Smooth muscle cell (in vitro differentiated cells): ENCODE measurements around the gene RASA4. TPM values are rescaled to one million over a fixed set of nuclear protein-coding genes. Genes with fewer than 3 reads are reported as not detected.
"Not testable (repeated sequence)": the region's sequence is repeated elsewhere in the genome, so short reads cannot be mapped to it uniquely, and the experiment has no call there.

Experiments
- DNase-seq: peaks from one replicate; lab custom pipeline; 2025; ENCODE audit not compliant: unreplicated experiment; lab: John Stamatoyannopoulos, UW
- H2AFZ ChIP-seq: fragments of 200-600 bp; sonication (generic); 2 replicates; pipeline ENCODE4 v1.6.0; 2016; ENCODE audit warnings: antibody characterized with exemption, low read depth, mild to moderate bottlenecking
- H3F3A ChIP-seq: fragments of 200-600 bp; sonication (generic); 2 replicates; pipeline ENCODE4 v1.6.0; 2017; ENCODE audit warnings: antibody characterized with exemption, low read depth
- H3K27ac ChIP-seq: fragments of 200-600 bp; sonication (generic); 2 replicates; pipeline ENCODE4 v1.5.1; 2016; ENCODE audit warnings: low read depth, mild to moderate bottlenecking
- H3K27me3 ChIP-seq: fragments of 200-600 bp; sonication (generic); 2 replicates; pipeline ENCODE4 v1.6.1; 2016; ENCODE audit warnings: low read depth, mild to moderate bottlenecking
- H3K36me3 ChIP-seq: fragments of 200-600 bp; sonication (generic); 2 replicates; pipeline ENCODE4 v1.5.1; 2016; ENCODE audit warnings: low read depth
- H3K4me1 ChIP-seq: fragments of 200-600 bp; sonication (generic); 2 replicates; pipeline ENCODE4 v1.5.1; 2016; ENCODE audit warnings: low read depth
- H3K4me2 ChIP-seq: fragments of 200-600 bp; sonication (generic); 2 replicates; pipeline ENCODE4 v1.6.0; 2016; ENCODE audit warnings: mild to moderate bottlenecking
- H3K4me3 ChIP-seq: fragments of 200-600 bp; sonication (generic); 2 replicates; pipeline ENCODE4 v1.5.1; 2016; ENCODE audit warnings: mild to moderate bottlenecking
- H3K79me2 ChIP-seq: fragments of 200-600 bp; sonication (generic); 2 replicates; pipeline ENCODE4 v1.6.0; 2016; ENCODE audit warnings: low read depth, mild to moderate bottlenecking
- H3K9ac ChIP-seq: fragments of 200-600 bp; sonication (generic); 2 replicates; pipeline ENCODE4 v1.6.0; 2016; ENCODE audit warnings: low read depth
- H3K9me3 ChIP-seq: fragments of 200-600 bp; sonication (generic); replicated peaks from 2 replicates; pipeline ENCODE4 v1.5.1; 2016; ENCODE audit warnings: low read depth
- H4K20me1 ChIP-seq: fragments of 200-600 bp; sonication (generic); 2 replicates; pipeline ENCODE4 v1.6.0; 2016; ENCODE audit warnings: low read depth
- WGBS: methylation state at CpG from one replicate; pipeline ENCODE4 v1.1.7; 2016; ENCODE audit warnings: low lambda C conversion rate; 5-methylcytosine and 5-hydroxymethylcytosine counted together
- polyA plus RNA-seq: library from polyadenylated mRNA; unstranded; fragments of >200 nt; fragmentation: Nextera tagmentation; extraction: Ambion mirVana; gene quantifications from 2 replicates; pipeline ENCODE4 v1.2.1, GENCODE V29; 2016
- total RNA-seq: library from RNA; depleted of rRNA; stranded (reverse); fragments of >200 nt; gene quantifications from 2 replicates; pipeline ENCODE4 v1.2.3, GENCODE V29; 2014

The RASA4 gene
- total and polyA plus RNA-seq, 2 experiments from 2014 or later, result 6.9 to 12.2 TPM

DNA sequence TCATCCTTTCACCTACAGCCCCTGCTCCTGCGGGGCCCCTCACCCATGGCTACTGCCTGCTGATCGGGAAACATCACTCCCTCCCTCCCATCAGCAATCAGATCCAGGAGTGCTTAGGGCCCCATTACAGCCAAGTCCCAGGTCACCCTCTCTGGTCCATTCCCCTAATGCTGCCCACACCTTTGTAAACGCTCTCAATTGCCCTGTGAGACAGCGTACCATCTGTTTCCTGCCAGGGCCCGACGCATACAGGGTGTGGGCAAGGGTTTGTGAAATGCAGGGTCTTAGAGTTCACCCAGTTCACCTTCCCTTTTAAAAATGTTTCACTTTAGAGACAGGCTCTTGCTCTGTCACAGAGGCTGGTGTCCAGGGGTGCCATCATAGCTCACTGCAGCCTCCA is 17.7 kb upstream of the RASA4 start:
- not testable (repeated sequence) for H3K79me2 ChIP-seq, H3K9me3 ChIP-seq, H4K20me1 ChIP-seq, H3K4me1 ChIP-seq, DNase-seq, H3K4me3 ChIP-seq, H3K4me2 ChIP-seq, H3K27me3 ChIP-seq, H2AFZ ChIP-seq, H3K9ac ChIP-seq, H3K27ac ChIP-seq, H3F3A ChIP-seq, H3K36me3 ChIP-seq
- WGBS, result 94% methylated on average over 4 of the region's 6 CpGs

GRCh38 chr7:102630622-102631021 is 14.1 kb upstream of the RASA4 start:
- H3K9me3 ChIP-seq, H3K79me2 ChIP-seq, H3K4me1 ChIP-seq, H3K27ac ChIP-seq, H3K9ac ChIP-seq, H3K4me2 ChIP-seq, H2AFZ ChIP-seq, H3K27me3 ChIP-seq, H3K36me3 ChIP-seq, H3F3A ChIP-seq, H3K4me3 ChIP-seq, H4K20me1 ChIP-seq, DNase-seq: not testable (repeated sequence)
- WGBS, result 93% methylated on average over 9 of the region's 9 CpGs

- not testable (repeated sequence) for H3K27me3 ChIP-seq, DNase-seq, H3K27ac ChIP-seq, H3K79me2 ChIP-seq, H3K4me1 ChIP-seq, H4K20me1 ChIP-seq, H2AFZ ChIP-seq, H3K9me3 ChIP-seq, H3K9ac ChIP-seq, H3K4me3 ChIP-seq, H3K36me3 ChIP-seq, H3K4me2 ChIP-seq, H3F3A ChIP-seq
- WGBS, result no CpG with 5 or more reads among the region's 8 CpGs
Measured at GRCh38 chr7:102627271-102627904, 10.8 kb upstream of the RASA4 start.

- H3K27me3 ChIP-seq, H3K9ac ChIP-seq, H3K36me3 ChIP-seq, H2AFZ ChIP-seq, H4K20me1 ChIP-seq, H3F3A ChIP-seq, H3K27ac ChIP-seq, H3K9me3 ChIP-seq, DNase-seq, H3K4me3 ChIP-seq, H3K4me1 ChIP-seq, H3K4me2 ChIP-seq, H3K79me2 ChIP-seq: not testable (repeated sequence)
- 82% methylated on average over 3 of the region's 8 CpGs for WGBS
Measured at GRCh38 chr7:102618122-102618521, 1.6 kb upstream of the RASA4 start.

DNA sequence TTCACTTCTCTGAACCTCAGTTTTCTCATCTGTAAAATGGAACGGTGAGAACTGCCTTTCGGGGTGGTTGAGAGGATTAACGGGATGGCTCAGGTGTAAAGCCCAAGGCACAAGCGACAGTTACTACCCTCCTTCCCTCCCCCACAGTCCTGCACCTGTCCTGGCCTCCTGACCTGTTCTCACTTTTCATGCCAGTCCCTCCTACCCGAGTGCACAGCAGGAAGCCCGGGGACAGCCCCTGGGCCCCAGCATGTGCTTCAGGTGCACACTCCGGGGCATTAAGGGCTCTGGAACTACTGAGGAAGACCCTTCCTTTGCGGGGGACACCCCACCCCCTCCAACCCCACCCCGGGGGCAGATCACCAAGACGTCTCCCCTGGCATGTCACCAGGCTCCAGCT is 626 bp downstream of the RASA4 start:
- H3K9me3 ChIP-seq, H2AFZ ChIP-seq, DNase-seq, H3K4me1 ChIP-seq, H3K27ac ChIP-seq, H3K79me2 ChIP-seq, H3K9ac ChIP-seq, H3K4me3 ChIP-seq, H3K27me3 ChIP-seq, H3K36me3 ChIP-seq, H4K20me1 ChIP-seq, H3K4me2 ChIP-seq, H3F3A ChIP-seq: not testable (repeated sequence)
- WGBS, result no CpG with 5 or more reads among the region's 10 CpGs

- not testable (repeated sequence) for H3K79me2 ChIP-seq, H3K4me1 ChIP-seq, DNase-seq, H3K9ac ChIP-seq, H3F3A ChIP-seq, H3K27ac ChIP-seq, H4K20me1 ChIP-seq, H3K9me3 ChIP-seq, H3K4me2 ChIP-seq, H3K4me3 ChIP-seq, H2AFZ ChIP-seq, H3K36me3 ChIP-seq, H3K27me3 ChIP-seq
- WGBS, result no CpG with 5 or more reads among the region's 3 CpGs
Measured at GRCh38 chr7:102614873-102615272, 1.7 kb downstream of the RASA4 start.

GRCh38 chr7:102614346-102614697 is 2.2 kb downstream of the RASA4 start:
- H3K4me1 ChIP-seq, H3K27ac ChIP-seq, DNase-seq, H4K20me1 ChIP-seq, H3F3A ChIP-seq, H3K36me3 ChIP-seq, H3K79me2 ChIP-seq, H3K9ac ChIP-seq, H3K9me3 ChIP-seq, H3K4me2 ChIP-seq, H3K4me3 ChIP-seq, H3K27me3 ChIP-seq, H2AFZ ChIP-seq: not testable (repeated sequence)
- no CpG with 5 or more reads among the region's 4 CpGs for WGBS

- H3K9ac ChIP-seq, H3K9me3 ChIP-seq, H3K4me3 ChIP-seq, H3K79me2 ChIP-seq, H3K27me3 ChIP-seq, DNase-seq, H3K4me2 ChIP-seq, H3K36me3 ChIP-seq, H3K4me1 ChIP-seq, H2AFZ ChIP-seq, H3K27ac ChIP-seq, H3F3A ChIP-seq, H4K20me1 ChIP-seq: not testable (repeated sequence)
- 94% methylated on average over 5 of the region's 15 CpGs for WGBS
Measured at GRCh38 chr7:102613575-102614345, 2.8 kb downstream of the RASA4 start.
